HT1080 (cell line): Measurements from ENCODE around the gene ENPP6. TPM values are rescaled to one million over a fixed set of nuclear protein-coding genes. Genes with fewer than 3 reads are reported as not detected.

Source experiments
- DNase-seq: peaks from one replicate; pipeline ENCODE4 v3.0.0-alpha.2; 2015; ENCODE audit warnings: low read depth
- polyA plus RNA-seq, 2 experiments: library from polyadenylated mRNA; depleted of rRNA; stranded (reverse); fragments of >200 nt; gene quantifications; 2 replicates each; pipeline ENCODE4 v1.2.3, GENCODE V29; 2015
- total RNA-seq: library from RNA; depleted of rRNA; stranded (reverse); fragments of >200 nt; shearing (Covaris generic); gene quantifications from 2 replicates; pipeline ENCODE4 v1.2.3, GENCODE V29; 2014; rRNA removed

Gene ENPP6
- not detected in 2 replicates for total RNA-seq
- not detected in 2 replicates for polyA plus RNA-seq (2015; cell fraction: cytosol; rRNA removed)
- not detected in 2 replicates for polyA plus RNA-seq (2015; cell fraction: nucleus; rRNA removed)

DNA sequence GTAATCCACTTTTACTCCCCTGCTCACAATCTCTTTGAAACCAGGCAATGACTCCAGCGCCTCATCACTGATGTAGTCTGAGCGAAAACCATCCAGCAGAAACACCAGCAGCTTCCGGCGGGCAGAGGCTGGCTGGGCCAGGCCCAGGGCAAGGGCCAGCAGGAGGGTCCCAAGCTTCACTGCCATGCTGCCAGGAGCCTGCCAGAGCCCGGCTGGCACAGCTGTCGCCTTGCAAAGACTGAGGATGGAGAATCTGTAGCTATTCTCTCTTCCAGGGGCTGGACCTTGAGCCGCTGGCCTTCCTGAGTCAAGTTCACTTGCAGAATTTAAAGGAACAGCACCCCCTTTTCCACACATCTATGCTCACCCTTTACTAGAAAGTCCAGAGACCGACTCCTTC is at the start of gene ENPP6:
ENPP6 (minus strand) TSS at position 240 of the 400 bp plus-strand sequence; CDS start at position 186, 54 bp downstream.
- no peak for DNase-seq

DNA sequence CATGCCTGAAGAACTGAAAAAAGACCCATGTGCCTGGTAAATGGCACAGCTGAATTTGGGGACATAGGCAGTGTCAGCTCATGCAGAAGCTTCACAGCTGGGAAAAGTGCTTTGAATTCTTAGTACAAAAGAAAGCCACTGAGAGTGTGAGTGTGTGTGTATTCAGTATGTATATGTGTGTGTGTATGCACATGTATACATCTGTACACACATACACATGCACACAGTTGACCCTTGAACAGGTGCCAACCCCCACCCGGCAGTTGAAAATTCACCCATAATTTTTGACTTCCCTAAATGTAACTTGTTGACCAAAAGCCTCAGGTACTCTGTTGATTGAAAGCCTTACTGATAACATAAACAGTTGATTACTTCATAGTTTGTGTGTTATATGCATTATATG is 49.5 kb upstream of the ENPP6 start:
- no peak for DNase-seq

DNA sequence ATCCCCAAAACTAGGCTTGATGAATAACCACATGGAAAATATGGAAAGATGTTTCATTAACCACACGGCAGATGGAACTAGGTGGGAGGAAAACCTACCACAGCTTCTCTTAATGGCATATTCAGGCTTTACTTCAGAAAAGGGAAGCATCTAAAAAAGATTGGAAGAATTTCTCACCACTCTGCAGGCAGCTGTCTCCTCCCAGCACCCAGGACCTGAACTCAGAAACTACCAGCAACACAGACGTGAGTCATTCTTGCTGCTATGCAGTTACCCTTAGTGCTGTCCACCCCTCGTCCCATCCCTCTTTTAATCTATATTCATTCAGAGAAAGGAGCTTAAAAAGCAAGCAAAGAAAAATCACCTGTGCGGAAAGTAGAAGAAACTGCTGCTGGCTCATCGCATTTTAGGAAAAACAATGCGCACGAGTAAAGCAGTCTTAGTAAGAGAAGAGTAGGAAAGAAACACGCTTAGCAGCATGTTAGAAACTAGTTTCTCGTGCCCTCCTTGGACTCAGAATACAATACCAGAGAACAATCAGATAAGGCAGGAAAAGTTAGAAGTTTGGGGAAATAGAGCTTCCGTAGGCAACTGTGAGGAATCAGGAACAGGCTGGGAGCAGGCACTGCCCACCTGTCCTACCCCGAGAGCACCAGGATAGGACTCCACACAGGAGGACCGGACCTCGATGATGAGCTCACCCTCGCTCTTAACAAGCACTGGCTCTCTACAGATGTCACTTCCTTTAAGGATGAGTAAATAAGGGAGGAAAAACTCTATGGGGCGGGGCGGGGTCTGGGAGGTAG is 48.1 kb upstream of the ENPP6 start:
- DNase-seq: peak; percentile 90

DNA sequence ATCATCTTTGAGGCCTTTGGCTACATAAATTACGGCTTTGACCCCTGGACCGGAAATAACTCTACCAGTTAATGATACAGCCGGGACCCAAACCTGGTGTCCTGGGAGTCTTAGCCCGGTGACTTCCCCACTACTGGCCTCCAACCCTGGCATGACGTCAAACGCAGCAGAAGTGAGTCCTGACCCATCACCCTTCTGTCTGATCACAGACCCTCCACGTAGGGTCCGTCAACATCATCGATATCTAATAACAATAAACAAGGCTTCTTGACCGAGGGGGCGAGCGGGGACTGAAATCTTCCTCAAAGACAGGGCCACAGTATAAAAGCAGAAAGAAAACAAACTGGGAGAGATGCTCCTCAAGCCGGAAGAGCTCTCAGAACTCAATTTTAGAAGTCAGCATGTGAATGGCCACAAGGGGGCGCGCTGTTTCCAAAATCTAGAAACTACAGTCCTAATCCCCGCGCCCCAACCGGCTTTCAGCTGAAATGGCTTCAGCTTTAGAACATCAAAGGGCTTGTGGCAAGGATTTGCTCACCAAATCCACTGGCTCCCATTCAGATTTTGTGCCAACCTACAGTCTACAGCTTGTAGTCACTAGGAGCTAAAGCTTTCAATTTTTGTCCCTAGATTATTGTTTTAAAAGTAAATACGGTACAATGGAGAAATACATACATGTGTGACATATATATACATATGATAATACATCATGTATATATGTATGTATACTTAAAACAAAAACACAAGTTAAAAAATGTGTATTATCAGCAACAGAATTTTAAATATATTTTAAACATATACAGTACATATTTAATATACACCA is 46.4 kb upstream of the ENPP6 start:
- DNase-seq: peak; percentile 88

GRCh38 chr4:184263461-184263860 is 45.8 kb upstream of the ENPP6 start:
- no peak for DNase-seq

DNA sequence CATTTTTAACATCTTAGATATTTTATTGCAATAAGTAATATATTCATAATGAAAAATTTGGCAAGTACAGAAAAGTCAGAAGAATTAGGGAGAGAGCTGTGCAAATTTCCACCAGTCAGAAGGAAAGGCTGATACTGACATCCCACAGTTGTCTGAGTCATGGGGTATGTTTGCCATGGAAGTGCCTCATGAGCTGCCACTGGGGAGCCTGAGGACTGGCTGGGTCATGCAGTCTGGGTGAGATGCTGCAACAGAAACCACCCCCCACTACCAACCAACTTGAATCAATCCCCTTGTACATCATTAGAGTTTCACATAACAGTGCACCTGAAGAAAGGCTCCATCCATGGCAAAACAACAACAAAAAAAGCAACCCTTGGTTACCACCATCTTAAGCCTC is 45.2 kb upstream of the ENPP6 start:
- DNase-seq: peak; percentile 49

GRCh38 chr4:184261246-184261645 is 43.6 kb upstream of the ENPP6 start:
- DNase-seq: no peak

- DNase-seq: no peak
Measured at GRCh38 chr4:184259866-184260265, 42.2 kb upstream of the ENPP6 start.

- DNase-seq: no peak
Measured at GRCh38 chr4:184259081-184259480, 41.4 kb upstream of the ENPP6 start.

GRCh38 chr4:184255871-184256642 is 38.4 kb upstream of the ENPP6 start:
- no peak for DNase-seq

- no peak for DNase-seq
Measured at GRCh38 chr4:184255361-184255760, 37.7 kb upstream of the ENPP6 start.

DNA sequence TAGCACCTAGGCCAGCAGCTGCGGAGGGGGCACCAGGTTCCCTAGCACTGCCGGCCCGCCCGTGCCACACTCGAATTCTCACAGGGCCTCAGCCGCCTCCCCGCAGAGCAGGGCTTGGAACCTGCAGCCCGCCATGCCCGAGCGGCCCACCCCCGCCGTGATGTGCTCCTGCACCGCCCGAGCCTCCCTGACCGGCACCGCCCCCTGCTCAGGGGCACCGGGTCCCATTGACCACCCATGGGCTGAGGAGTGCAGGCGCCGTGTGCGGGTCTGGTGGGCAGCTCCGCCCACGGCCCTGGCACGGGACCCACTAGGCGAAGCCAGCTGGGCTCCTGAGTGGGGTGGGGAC is 35.4 kb upstream of the ENPP6 start:
- DNase-seq: no peak

GRCh38 chr4:184252136-184253071 is 34.7 kb upstream of the ENPP6 start:
- DNase-seq: no peak

DNA sequence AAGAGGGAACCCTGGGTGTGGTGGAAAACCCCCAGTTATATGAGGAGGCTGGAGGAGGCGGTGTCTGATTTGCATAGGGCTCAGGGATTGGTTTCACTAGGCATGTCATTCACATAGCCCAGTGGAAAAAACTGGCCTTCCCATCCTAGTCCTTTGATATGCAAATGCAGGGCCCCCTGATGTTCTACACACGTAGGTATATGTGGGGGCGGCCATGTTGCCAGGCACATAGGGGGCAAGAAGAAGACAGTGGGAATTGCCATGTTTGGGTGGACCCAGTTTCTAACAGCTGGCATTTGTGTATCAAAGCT is 34.0 kb upstream of the ENPP6 start:
- no peak for DNase-seq

DNA sequence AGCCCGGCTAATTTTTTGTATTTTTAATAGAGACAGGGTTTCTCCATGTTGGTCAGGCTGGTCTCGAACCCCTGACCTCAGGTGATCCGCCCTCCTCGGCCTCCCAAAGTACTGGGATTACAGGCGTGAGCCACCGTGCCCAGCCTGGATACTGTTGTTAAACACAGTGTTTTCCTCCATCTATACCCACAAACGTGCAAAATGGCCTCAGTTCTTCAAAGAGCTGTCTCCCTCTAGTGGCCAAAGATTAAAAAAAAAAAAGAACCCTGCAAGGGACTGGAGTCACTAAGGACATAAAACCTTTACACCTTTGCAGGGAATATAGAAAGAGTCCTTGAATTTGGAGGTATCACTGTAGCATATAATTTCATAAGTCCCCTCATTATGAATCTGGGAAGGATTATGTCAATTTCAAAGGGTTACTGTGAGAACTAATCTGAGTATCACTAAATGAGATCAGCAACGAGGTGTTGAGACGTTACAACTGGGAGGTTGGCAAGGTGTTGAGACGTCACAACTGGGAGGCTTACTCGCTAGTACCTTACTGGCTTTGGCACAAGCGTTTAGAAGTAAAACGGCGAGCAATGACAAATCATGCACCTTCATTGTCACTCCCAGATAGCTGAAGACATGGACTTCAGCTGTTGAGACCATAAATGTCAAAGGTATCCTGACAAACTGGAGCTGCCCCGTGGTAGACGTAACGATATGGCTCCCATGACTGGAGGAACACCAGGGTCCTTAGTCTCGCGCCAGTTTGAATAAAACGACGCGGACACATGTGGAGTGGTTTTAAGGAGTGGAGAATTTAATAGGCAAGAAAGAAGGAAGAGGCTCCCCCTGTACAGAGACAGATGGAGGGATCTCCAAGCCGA is 33.4 kb upstream of the ENPP6 start:
- peak; percentile 56 for DNase-seq

DNA sequence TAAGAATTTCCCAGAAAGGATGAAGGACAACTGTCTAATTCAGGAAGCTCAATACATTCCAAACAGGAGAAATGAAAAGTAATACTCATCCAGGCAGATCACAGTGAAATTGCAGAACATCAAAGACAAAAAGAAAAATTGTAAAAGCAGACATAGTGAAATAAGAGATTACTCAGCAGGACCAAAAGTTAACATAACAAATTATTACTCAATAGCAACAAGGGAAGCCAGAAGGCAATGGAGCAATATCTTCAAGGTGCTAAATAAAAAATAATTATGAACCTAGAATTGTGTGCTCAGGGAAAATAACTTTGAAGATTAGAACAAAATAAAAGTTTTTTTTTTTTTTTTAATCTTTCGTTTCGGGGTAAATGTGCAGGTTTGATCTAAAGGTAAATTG is 30.5 kb upstream of the ENPP6 start:
- no peak for DNase-seq

DNA sequence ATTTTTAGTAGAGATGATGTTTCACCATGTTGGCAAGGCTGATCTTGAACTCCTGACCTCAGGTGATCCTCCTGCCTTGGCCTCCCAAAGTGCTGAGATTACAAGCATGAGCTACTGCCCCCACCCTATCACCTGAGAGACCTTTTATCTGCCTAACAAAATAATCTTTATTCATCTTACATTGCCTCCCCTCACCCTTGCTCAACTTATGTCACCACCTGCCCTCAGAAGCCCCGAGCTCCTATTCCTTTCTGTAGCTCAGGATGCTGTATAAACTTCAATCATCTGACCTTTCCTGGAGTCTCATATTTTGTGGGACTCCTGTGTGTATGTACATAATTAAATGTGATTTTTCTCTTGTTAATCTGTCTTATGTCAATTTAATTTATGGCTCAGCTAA is 29.7 kb upstream of the ENPP6 start:
- DNase-seq: no peak

DNA sequence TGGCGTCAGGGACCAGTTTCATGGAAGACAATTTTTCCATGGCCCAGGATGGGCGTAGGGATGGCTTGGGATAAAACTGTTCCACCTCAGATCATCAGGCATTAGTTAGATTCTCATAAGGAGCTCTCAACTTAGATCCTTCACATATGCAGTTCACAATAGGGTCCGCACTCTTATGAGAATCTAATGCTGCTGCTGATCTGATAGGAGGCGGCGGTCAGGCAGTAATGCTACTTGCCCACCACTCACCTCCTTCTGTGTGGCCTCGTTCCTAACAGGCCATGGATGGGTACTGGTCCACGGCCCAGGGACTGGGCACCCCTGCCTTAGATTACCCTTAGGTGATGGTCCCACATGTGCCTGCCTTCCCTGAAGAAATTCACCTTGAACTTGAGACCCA is 28.8 kb upstream of the ENPP6 start:
- no peak for DNase-seq

GRCh38 chr4:184238072-184238745 is 20.5 kb upstream of the ENPP6 start:
- DNase-seq: no peak
